ACC112 (cell line): ENCODE data around the gene BCL11A.

ENCODE experiments used
- H2AFZ ChIP-seq: fragments of 200-600 bp; sonication (generic); one replicate; pipeline ENCODE4 v1.6.0; 2017; ENCODE audit warnings: antibody characterized with exemption, low read length; ENCODE audit not compliant: unreplicated experiment
- H3K27ac ChIP-seq: fragments of 200-600 bp; sonication (generic); 2 replicates; pipeline ENCODE4 v1.5.1; 2014; ENCODE audit warnings: low read depth, mild to moderate bottlenecking, antibody characterized with exemption, low read length, moderate library complexity
- H3K27me3 ChIP-seq: fragments of 200-600 bp; sonication (generic); 2 replicates; pipeline ENCODE4 v1.6.1; 2014; ENCODE audit warnings: mild to moderate bottlenecking, antibody characterized with exemption, low read length, moderate library complexity, mixed read lengths; ENCODE audit not compliant: insufficient read depth
- H3K36me3 ChIP-seq: fragments of 200-600 bp; sonication (generic); 2 replicates; pipeline ENCODE4 v1.6.1; 2016; ENCODE audit warnings: mild to moderate bottlenecking, antibody characterized with exemption, low read length, moderate library complexity, mixed read lengths; ENCODE audit not compliant: insufficient read depth
- H3K4me1 ChIP-seq: fragments of 200-600 bp; sonication (generic); one replicate; pipeline ENCODE4 v1.6.1; 2016; ENCODE audit warnings: low read length, mixed read lengths; ENCODE audit not compliant: insufficient read depth, unreplicated experiment, control insufficient read depth
- H3K4me3 ChIP-seq: fragments of 200-600 bp; sonication (generic); 2 replicates; pipeline ENCODE4 v1.5.1; 2014; ENCODE audit warnings: mild to moderate bottlenecking, low read depth, low read length
- H3K79me2 ChIP-seq: fragments of 200-600 bp; sonication (generic); one replicate; pipeline ENCODE4 v1.6.0; 2016; ENCODE audit warnings: low read length; ENCODE audit not compliant: control insufficient read depth, unreplicated experiment, insufficient read depth

BCL11A gene

DNA sequence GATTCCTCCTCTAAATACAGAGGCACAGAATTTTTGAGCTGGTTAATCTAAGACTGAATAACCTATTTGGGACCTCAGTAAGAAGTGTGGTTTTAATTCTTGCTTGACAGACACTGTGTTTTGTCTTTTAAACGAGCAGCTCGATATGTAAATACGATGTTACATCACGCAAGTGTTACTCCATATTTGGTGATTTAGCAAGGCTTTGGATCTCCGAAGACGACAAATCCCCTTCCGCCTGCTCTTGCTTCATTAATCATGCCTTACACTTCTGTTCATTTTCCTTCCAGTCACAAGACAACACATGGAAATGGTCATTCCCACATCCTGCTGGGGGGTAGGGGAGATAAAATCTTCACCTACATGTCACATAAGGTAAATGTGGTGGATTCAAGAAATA lies 9.4 kb downstream of the BCL11A start:
- Histone ChIP-seq H3K27me3 (peaks cover 79% of the 10 kb centered on the region), H3K27ac (no peak overlapping the region), H3K4me3 (no peak overlapping the region), H3K79me2 (no peaks in the 10 kb centered on the region), H3K36me3 (no peaks in the 10 kb centered on the region), H2AFZ (no peak overlapping the region), H3K4me1 (no peaks in the 10 kb centered on the region)

DNA sequence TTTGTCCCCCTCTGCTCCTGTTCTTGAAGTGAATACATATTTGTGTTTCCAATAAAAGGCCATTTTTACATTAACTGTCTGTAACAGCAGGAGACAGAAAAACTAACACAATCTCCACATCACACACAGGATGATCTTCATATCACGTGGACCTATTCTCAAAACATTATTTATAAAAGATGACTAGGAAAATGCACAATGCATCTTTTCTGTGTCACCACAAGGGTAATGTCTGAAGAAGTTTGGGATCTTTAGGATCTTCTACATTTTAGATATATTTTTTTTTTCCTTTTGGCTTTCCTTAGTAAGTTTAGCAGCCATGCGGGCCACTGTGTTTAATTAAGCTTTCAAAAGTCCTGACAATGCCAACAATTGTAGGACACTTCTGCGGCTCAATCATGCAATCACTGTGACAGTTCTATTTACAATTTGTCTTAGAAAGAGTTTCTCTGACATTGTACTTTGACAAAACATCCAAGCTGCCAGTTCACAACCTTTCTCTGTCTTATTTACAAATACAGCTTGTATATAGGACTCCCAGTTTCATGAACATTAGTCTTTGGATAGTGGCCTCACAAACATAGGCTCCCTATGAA lies 12.3 kb downstream of the BCL11A start:
- Histone ChIP-seq H3K79me2 (no peaks in the 10 kb centered on the region), H3K4me3 (no peak overlapping the region), H3K27ac (no peak overlapping the region)

DNA sequence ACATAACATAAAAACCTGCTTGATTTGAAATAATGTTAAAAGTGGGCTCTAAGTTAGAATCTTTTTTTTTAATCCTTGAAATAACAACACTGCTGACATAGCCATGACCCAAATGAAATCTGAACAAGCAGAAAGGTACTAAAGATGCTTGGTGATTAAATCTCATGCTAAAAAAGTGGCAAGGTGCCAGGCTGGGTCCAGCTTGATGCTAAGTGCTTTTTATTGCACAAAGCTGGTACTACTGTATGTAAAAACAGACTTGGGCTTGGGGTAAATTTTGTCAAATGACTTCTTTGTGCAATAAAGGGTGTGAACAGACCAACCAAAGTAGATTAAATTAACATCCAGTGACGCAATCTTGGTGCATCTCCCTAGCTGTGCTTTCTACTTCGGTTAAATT lies 13.4 kb downstream of the BCL11A start:
- H2AFZ ChIP-seq, result no peak overlapping the region
- no peak overlapping the region for H3K27ac ChIP-seq
- peaks cover 68% of the 10 kb centered on the region for H3K27me3 ChIP-seq
- no peaks in the 10 kb centered on the region for H3K79me2 ChIP-seq
- H3K4me1 ChIP-seq, result no peaks in the 10 kb centered on the region
- no peaks in the 10 kb centered on the region for H3K36me3 ChIP-seq
- no peak overlapping the region for H3K4me3 ChIP-seq

More for the DNA sequence above, 12.3 kb downstream of the BCL11A start:
- H2AFZ ChIP-seq, result no peak overlapping the region
- H3K36me3 ChIP-seq, result no peaks in the 10 kb centered on the region
- H3K27me3 ChIP-seq, result peaks cover 68% of the 10 kb centered on the region
- H3K4me1 ChIP-seq, result no peaks in the 10 kb centered on the region

DNA sequence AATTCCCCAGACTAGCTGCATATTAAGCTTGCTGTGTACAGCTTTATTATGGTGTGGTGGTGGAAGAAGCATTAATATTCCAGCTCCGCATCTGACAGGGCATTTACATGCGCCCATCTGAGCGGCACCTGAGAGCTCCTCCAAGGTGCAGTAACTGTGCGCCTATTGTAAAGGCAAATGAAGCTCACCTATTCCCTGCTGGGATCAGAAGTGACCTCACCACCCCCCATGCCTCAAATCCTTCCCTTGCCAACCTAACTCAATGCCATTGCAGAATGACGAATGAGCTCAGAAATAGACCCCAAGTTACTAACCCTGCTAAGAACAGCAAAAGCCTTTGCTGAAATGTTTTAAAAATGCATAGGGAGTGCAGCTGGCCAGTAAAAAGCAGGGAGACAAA lies 14.3 kb downstream of the BCL11A start:
- no peak overlapping the region for H3K27ac ChIP-seq
- H3K79me2 ChIP-seq, result no peaks in the 10 kb centered on the region
- peaks cover 68% of the 10 kb centered on the region for H3K27me3 ChIP-seq
- H3K36me3 ChIP-seq, result no peaks in the 10 kb centered on the region
- no peak overlapping the region for H2AFZ ChIP-seq
- no peaks in the 10 kb centered on the region for H3K4me1 ChIP-seq
- no peak overlapping the region for H3K4me3 ChIP-seq

DNA sequence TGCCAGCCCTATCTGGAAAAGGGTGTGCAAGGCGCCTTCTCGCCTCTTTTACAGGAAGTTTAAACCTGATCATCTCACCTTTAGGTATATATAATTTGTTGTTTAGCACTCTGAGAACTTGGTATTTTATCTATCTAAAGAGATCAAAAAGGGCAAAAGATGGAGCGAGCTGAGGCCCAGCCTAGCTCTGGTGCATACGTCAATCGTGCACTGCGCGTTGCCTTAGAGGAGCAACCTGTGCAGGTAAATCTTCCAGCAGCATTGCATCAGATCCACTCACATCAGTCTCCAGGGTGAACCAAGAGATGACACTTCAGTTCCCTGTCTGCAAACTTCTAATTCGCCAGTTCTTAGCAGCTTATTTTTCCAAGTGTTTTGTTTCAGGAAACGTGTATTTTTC lies 15.4 kb downstream of the BCL11A start:
- H3K27ac ChIP-seq, result no peak overlapping the region
- no peak overlapping the region for H2AFZ ChIP-seq
- no peaks in the 10 kb centered on the region for H3K79me2 ChIP-seq
- H3K27me3 ChIP-seq, result peaks cover 68% of the 10 kb centered on the region
- H3K4me1 ChIP-seq, result no peaks in the 10 kb centered on the region
- H3K36me3 ChIP-seq, result no peaks in the 10 kb centered on the region
- no peak overlapping the region for H3K4me3 ChIP-seq

DNA sequence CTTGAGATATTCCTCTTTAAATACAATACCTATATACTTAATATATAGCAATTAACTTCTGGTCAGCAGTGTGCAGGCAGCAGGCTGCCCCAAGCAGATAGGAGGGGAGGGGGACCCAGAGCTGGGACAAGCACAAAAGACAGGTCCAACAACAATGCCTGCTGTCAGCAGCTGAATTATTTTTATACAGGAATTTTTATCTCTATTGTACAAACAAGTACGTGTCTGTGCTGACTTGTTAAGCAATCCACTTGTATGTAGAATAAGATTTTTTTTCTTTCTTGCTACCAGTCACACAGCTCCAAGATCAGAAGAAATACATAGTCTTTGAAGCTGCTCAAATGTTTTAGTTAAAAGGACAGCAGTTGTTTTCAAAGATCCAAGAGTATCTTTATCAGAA lies 16.7 kb downstream of the BCL11A start:
- H3K27ac ChIP-seq, result no peak overlapping the region
- H2AFZ ChIP-seq, result no peak overlapping the region
- peaks cover 74% of the 10 kb centered on the region for H3K27me3 ChIP-seq
- H3K4me3 ChIP-seq, result no peak overlapping the region
- no peaks in the 10 kb centered on the region for H3K4me1 ChIP-seq
- H3K79me2 ChIP-seq, result no peaks in the 10 kb centered on the region
- H3K36me3 ChIP-seq, result no peaks in the 10 kb centered on the region

DNA sequence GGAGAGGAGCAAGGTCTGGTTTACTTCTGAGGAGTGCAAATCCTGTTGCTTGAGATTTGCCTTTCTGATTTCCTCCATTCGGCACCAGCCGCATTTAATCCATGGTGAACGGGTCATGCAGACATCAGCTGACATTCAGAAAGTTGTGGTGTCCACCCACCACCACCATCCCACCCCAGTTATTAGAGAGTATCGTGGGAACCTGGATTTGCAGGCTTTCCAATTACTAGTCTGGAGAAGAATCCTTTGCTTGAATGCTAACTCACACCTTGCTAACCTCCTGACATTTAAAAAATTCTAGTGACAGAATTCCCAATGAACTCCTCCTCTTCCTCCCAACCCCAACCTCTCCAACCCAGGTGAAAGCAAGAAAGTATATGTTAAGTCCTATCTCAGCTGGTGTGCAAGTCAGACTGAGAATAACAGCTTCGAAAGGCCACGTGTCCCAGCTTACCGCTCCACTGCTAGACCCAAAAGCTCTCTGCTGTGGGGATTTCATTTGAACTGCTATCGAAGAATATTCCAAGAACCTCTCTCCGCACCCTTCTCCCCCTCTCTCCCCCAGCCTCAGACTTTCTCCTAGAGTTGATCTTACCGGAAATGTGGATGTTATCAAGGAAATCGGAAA lies 17.7 kb downstream of the BCL11A start:
- H3K4me1 ChIP-seq, result no peaks in the 10 kb centered on the region
- H2AFZ ChIP-seq, result no peak overlapping the region
- no peaks in the 10 kb centered on the region for H3K36me3 ChIP-seq
- peaks cover 69% of the 10 kb centered on the region for H3K27me3 ChIP-seq
- H3K79me2 ChIP-seq, result no peaks in the 10 kb centered on the region
- no peak overlapping the region for H3K27ac ChIP-seq
- no peak overlapping the region for H3K4me3 ChIP-seq

DNA sequence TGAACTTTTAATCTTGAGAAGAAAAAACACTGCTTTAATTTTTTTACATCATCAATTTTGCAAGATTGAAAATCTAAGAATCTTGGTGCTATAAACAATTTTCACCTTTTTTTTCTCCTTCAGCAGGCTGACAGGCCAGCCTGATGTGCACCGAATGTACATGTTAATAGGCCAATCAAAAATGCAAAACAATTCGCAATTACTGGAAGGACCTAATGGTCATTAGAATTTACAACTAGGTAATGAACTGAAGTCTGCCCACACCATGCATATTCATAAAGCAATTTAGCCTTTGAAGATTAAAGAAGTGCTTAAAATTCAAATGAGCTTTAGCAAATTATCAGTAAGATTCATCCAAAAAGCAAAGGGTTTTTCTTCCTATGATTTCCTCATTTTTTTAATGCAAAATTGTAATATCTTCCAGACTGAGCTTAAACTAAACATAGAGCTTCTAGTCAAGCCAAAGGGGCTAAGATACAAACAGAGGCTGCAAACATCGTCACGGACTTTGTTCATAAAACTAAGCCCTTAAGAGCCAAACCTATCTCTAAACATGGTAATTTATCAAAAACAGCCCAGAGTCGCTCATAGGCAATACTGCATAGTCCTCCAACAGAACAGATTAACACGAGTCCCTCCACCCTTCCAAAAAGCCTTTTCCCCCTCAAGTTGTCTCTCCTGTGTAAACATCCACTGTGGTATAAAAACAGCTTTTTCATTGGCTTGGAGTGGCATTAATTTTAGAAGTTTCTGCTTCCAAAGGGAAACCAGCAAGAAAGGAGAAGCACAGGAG lies 18.4 kb downstream of the BCL11A start:
- H3K27me3 ChIP-seq, result peaks cover 69% of the 10 kb centered on the region
- no peak overlapping the region for H3K27ac ChIP-seq
- H2AFZ ChIP-seq, result no peak overlapping the region
- no peak overlapping the region for H3K4me3 ChIP-seq
- no peaks in the 10 kb centered on the region for H3K4me1 ChIP-seq
- no peaks in the 10 kb centered on the region for H3K36me3 ChIP-seq
- H3K79me2 ChIP-seq, result no peaks in the 10 kb centered on the region

DNA sequence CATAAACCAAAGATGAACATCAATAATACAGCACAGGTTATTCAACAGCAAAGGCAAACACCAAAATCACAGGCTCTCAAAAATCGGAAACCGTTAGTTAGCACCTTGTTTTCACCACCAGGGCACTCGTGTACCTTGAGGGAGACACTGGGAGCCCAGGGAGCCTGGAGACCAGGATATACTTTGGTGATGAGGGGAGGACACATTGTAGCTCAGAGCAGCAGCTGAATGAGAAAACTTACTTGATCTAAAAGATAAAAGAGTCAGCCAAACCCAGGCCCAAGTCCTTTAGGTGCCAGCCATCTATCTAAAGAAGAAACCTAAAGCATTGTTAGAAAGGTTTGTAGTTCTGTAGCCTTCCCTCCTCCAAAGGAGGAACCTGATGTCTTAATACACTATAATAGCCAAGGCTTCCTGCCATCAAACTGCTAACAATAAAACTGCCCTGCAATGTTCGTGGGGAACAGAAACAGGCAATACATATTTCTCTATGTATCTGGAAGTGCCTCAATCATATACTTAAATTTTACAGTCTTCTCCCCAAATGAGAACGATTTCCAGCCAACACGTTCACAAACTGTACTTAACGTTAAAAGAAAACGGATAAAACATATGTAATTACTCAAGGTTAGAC lies 19.3 kb downstream of the BCL11A start:
- H3K4me3 ChIP-seq, result no peak overlapping the region
- H3K27me3 ChIP-seq, result peaks cover 64% of the 10 kb centered on the region
- H3K4me1 ChIP-seq, result no peaks in the 10 kb centered on the region
- no peaks in the 10 kb centered on the region for H3K79me2 ChIP-seq
- H3K36me3 ChIP-seq, result no peaks in the 10 kb centered on the region
- H3K27ac ChIP-seq, result no peak overlapping the region
- no peak overlapping the region for H2AFZ ChIP-seq

DNA sequence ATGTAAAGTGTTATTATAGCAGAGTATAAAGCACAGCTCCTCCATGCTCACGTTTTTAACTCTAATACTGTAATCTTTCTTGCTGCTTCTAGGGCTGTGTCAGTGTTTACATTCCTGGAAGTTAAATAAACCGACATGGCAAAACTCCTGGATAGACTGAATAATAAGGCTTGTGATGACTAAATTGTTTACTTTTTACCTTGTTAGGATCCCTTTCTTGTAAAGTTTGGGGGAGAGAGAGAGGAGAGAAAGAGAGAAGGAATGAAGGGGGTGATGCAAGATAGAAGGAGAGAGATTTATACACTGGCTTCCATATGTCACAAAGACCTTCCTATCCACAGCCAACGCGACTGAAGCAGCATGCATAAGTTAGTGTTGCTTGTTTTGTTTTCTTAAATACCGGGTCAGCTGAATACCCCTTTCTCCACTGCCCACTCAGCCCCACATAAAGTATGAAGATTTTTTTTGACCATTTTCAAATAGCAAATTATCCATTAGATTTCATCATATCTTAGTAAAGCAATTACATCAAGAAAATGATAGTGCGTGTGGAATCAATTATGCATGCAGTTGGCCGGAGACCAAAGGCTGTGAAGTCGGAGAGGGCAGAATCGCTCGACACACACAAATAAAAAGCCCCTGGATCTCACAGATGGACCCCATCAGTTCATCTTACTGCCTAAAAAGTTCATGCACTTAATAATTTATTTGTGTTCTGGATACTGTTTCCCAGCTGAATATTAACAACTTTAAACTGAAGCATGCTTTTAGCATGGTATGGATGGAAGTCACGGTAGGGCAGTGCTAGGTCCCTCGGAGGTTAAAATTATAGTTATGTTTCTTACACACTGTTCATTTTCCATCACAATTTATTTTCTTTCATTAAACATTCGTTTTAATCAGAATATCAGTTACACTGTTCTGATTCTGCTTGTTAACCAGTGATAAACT lies 20.1 kb downstream of the BCL11A start:
- Histone ChIP-seq H3K4me1 (no peaks in the 10 kb centered on the region), H2AFZ (no peak overlapping the region), H3K79me2 (no peaks in the 10 kb centered on the region), H3K27ac (no peak overlapping the region), H3K27me3 (peaks cover 57% of the 10 kb centered on the region), H3K4me3 (no peak overlapping the region), H3K36me3 (no peaks in the 10 kb centered on the region)
